ENCODE data around the gene CEP135.
"Not testable (repeated sequence)": the region's sequence is repeated elsewhere in the genome, so short reads cannot be mapped to it uniquely, and the experiment has no call there.

The CEP135 gene, protein sequence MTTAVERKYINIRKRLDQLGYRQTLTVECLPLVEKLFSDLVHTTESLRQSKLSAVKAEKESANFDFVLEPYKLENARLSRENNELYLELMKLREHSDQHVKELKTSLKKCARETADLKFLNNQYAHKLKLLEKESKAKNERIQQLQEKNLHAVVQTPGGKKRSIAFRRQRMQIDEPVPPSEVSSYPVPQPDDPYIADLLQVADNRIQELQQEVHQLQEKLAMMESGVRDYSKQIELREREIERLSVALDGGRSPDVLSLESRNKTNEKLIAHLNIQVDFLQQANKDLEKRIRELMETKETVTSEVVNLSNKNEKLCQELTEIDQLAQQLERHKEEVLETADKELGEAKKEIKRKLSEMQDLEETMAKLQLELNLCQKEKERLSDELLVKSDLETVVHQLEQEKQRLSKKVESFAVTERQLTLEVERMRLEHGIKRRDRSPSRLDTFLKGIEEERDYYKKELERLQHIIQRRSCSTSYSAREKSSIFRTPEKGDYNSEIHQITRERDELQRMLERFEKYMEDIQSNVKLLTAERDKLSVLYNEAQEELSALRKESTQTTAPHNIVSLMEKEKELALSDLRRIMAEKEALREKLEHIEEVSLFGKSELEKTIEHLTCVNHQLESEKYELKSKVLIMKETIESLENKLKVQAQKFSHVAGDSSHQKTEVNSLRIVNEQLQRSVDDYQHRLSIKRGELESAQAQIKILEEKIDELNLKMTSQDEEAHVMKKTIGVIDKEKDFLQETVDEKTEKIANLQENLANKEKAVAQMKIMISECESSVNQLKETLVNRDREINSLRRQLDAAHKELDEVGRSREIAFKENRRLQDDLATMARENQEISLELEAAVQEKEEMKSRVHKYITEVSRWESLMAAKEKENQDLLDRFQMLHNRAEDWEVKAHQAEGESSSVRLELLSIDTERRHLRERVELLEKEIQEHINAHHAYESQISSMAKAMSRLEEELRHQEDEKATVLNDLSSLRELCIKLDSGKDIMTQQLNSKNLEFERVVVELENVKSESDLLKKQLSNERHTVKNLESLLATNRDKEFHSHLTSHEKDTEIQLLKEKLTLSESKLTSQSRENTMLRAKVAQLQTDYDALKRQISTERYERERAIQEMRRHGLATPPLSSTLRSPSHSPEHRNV

DNA sequence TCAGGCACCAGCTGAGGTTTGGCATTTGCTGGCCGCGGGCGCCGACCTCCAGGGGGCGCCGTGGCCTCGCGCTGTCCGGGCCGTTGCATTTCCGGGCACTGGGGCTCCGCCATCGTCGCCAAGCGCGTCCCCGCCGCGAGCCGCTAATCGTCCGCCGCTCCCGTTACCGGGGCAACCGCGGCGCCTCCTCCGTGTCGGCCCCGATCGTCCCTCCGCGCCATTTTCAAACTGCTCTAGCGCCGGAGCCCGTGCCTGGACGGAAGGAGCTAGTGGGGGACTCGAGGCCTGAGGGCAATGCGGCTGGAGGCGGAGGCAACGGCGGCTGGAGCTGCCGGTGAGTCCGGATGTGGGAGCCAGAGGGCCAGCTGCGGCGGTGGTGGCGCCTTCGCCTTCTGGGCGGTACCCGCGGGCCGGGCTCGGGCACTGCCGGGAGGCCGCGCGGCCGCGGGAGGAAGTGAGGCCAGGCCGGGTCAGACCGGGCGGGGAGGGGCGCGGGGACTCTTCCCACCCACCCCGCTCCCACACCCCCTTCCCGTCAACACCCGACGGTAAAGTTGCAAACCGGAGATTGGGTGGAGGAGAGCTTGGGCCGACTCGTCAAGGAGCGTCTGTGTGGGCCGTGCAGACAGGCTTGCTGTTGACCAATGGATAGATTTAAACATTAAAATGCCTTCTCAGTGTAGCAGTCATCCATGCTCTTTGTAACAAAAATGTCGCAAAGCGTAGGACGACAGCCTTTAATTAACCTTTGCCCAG lies at the start of gene CEP135:
CEP135 (plus strand) TSS at position 220 of the 756 bp plus-strand sequence. CDS start 3,186 bp downstream, outside the sequence.
- peak; percentile 75 to 77 for DNase-seq (ENCODE audit: low read depth in 2 of 2)

DNA sequence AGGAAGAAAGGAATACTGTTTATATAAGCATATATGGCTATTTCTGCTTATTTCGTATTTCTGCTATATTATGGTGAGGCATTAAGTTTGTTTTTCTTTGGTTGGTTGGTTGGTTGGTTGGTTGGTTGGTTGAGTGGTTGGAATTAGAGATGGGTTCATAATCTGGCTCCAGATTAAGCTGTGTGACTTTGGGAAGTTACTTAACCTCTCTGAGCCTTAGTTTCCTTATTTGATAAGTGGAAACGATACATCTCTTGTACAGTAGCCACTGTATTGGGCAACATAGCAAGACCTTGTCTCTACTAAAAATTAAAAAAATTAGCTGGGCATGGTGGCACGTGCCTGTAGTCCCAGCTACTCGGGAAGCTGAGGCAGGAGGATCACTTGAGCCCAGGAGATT lies 46.1 kb upstream of the CEP135 start:
- no peak for DNase-seq (ENCODE audit: low read depth in 2 of 2)

DNA sequence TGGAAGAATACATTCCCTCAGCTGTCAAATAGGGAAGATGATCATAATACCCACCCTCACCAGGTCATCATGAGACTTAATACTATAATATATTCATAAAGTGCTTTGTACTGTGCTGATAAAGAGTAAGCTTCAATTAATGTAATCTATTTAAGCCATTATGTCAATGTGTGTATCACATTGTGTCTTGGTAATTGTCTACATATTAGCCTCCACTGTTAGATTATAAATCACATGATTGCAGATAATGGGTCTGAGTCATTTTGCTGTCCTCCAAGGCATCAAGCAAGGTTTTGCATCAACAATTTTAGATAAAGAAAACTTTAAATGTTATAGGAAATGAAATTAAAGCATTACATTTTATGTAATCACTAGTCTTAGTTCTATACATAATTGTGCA lies 45.2 kb upstream of the CEP135 start:
- no peak for DNase-seq (ENCODE audit: low read depth in 2 of 2)

DNA sequence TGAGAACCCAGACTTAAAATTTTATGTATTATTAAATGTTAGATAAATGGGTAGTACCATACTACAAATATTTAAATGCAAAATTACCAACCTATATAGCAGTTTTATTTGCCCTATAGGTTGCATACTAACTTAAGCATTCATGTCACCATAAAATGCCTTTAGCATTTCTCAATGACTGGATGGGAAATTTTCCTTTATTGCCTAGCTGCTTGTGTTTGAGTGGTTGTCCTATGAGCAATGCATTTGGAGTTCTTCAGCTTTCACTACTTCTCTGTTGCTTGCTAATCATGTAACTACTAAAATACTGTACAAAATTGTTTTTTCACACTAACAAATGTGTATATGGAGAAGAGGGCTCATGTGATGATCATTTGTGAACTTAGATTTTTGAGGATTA lies 44.2 kb upstream of the CEP135 start:
- DNase-seq (ENCODE audit: low read depth in 2 of 2), result no peak

DNA sequence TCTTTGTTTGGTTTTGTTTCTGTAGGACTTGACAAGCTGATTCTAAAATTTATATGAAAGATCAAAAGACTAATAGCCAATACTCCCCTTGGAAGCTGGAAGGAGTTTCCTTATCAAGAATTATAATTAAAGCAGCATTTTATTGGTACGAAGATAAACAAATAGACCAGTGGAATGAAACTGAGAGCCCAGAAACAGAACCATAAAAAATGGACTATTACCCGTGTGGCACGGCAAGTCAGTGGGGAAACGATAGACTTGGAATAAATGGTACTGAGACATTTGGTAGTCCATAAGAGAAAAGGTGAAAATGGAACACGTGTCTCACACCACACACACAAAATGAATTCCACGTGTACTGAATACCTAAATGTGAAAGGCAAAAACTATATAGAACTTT lies 42.4 kb upstream of the CEP135 start:
- no peak for DNase-seq (ENCODE audit: low read depth in 2 of 2)

DNA sequence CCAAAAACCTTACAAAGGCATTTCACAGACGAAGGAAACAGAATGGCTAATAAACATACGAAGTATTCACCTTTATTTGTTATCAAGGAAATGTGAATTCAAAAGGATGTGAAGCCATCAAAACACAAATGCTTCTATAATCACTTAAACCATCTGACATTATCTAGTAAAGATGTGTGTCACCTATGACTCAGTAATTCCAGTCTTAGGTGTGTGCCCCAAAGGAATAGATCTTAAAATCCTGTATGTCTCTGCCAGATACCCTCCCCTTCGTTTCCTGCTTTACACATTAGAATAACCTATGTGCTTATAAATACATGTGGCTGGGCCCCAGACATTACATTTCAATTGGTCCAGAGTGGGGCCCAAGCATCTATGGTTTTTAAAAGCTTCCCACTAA lies 41.8 kb upstream of the CEP135 start:
- no peak for DNase-seq (ENCODE audit: low read depth in 2 of 2)

DNA sequence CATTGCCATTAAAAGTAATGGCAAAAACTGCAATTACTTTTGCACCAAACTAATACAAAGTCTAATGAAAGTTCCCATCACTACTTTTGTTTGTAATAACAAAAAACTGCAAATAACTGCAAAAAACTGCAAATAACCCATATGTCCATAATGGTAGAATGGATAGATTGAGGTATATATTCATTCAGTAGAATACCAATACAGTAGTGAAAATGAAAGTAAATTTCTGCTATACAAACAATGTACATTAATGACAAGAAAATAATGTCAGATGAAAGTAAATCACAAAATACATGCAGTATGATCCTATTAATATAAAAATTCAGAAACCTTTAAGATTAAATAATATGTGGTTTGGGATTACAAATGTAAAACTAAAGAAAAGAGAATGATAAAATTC lies 41.3 kb upstream of the CEP135 start:
- DNase-seq (ENCODE audit: low read depth in 2 of 2), result no peak

DNA sequence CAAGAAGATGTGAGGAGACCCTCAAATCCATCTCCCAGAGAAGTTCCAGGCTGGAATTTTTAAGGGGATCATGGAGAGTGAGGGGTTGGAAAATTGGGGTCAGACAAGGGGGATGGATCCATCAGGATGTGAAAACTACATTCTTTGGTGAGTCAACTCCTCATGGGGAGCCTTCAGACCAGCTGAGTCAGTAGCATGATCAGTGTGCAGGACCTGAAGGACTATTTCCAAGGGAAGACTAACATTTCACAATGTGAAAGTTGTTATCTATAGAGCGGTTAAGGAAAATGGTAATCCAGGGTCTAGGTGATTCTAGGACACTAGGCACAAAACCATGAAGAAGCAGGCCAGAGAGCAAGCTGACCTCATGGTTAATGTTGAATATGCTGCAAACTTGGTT lies 38.6 kb upstream of the CEP135 start:
- DNase-seq (ENCODE audit: low read depth in 2 of 2), result no peak

DNA sequence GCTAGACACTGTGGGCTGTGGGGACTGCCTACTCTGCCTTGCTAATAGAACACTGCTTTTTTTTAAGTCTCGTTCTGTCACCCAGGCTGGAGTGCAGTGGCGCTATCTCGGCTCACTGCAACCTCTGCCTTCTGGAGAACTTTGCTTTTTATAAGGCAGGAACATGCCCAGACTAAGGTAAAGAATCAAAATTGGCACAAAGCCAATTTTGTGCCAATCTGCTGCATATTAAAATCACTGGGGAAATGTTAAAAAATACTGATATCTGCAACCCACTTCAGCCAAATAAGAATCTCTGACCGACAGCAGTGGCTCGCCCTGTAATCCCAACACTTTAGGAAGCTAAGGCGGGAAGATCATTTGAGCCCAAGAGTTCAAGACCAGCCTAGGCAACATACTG lies 36.5 kb upstream of the CEP135 start:
- no peak for DNase-seq (ENCODE audit: low read depth in 2 of 2)

DNA sequence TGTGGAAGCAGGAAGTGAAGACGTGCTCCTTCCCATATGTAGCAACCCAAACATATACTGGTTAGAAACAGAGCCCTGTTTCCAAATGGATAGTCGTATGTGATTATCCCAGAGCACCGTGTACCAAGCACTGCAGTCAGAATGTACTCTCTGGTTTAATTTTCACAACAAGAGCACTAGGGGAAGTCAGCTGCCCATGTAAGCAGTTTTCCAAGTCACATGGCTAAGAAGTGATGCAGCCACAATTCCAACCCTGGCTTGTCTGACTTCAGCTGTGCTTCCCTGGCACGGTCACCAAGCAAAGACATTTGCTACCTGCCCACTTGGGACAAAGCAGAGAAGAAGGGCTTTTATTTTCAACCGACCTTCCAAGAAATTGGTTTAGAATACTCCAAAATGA lies 28.2 kb upstream of the CEP135 start:
- DNase-seq (ENCODE audit: low read depth in 2 of 2), result no peak

DNA sequence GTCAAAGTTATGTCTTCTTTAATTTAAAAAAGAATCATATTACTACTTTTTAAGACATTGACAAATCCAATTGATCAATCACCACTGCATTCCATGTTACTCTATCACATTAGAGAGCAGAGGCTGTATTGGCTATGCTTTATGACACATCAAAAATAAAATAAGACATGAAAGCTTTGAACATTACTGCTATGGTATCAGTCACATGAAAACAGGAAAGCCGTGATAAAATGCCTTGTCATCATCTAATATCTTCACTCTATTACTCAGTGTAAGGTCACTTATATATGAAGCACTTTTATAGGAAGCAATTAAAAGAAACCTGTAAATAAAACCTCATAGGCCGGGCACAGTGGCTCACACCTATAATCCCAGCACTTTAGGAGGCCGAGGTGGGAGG lies 27.7 kb upstream of the CEP135 start:
- no peak for DNase-seq (ENCODE audit: low read depth in 2 of 2)

DNA sequence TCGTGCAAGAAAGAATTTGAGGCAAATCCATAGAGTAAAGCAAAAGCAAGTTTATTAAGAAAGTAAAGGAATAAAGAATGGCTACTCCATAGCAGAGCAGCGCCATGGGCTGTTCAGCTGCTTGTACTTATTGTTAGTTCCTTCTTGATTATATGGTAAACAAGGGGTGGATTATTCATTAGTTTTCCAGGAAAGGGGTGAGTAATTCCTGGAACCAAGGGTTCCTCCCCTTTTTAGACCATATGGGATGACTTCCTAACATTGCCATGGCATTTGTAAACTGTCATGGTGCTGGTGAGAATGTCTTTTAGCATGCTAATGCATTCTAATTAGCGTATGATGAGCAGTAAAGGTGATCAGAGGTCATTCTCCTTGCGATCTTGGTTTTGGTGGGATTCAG lies 23.5 kb upstream of the CEP135 start:
- DNase-seq (ENCODE audit: low read depth in 2 of 2), result no peak

DNA sequence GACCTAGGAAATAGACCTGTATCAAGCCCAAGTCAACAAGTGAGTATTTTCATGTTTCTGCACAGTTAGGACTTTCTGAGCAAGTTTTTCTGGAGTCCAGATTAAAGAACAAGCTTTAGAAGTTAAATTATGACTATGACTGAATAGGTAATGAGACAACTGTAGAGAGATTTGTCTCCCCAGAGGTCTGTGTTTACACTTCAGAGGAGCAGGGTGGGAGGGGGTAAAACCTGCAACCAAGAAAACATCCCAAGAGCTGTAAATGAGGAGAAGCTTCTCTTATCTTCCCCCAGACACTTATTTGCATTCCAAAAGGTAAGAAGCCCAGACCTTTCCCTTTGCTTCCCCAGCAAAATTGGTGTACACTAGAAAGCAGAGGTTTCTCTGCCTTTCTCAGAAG lies 22.1 kb upstream of the CEP135 start:
- DNase-seq (ENCODE audit: low read depth in 2 of 2), result no peak

DNA sequence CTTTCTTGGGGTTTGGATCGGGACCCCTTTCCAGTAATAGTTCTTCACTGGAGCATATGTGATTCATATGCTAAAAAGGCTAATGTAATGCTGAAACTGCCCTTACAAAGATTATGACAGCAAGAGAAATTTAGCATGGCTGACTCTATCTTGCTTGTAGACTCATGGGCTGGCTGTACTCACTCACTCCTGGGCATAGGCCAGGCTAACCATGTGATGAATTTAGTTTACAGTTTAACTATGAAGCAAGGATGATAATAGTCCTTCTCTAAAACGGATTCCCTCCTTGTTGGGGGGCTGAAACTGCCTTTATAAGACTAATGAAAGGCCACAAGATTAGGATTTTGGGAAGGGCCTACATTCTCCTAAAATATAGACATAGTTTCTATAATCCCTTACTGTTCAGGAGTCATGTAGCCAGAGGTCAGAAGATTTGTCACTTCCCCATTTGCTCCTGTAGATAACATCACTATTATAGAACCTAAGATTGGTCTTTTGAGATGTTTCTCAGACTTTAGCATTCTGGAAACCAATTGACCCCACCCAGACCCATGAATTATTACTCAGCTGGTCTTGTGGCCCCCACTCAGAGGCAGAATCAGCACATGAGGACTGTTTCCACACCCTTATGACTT lies 20.8 kb upstream of the CEP135 start:
- DNase-seq (ENCODE audit: low read depth in 2 of 2), result no peak

DNA sequence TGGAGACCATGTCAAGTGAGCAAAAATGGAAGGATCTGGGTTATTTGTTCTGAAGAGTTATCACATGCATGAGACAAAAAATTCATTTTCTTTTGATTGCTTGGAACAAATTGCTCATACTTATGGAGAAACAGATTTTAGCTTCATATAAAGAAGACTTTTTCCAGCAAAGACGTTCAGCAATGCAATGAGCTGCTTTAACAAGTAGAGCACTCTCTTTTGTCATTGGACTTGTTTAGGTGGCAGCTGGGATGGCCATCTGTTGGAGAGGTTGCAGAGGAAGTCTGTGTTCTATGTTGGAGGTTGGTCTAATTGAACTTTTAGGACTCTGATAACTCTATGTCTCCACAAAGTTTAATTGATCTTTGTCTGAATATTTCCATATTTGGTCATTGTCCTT lies 19.9 kb upstream of the CEP135 start:
- DNase-seq (ENCODE audit: low read depth in 2 of 2), result no peak

DNA sequence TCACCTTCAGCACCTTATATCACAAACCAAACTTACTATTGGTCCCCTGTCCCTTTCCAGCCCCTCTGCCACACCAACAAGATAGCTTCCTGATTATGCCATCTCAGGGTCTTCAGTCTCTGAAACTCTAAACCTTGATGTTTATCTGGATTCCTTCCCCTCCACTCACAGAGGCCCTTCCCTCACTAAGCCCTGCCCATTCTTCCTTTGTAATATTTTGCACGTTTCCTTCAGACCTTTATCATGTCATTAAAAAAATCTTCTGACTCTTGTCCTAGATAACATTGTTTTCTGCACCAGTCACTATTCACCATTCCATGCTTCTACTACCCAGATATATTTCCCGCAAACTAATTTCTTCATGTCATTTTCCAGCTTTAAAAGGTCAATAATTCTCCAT lies 17.7 kb upstream of the CEP135 start:
- DNase-seq (ENCODE audit: low read depth in 2 of 2), result no peak

DNA sequence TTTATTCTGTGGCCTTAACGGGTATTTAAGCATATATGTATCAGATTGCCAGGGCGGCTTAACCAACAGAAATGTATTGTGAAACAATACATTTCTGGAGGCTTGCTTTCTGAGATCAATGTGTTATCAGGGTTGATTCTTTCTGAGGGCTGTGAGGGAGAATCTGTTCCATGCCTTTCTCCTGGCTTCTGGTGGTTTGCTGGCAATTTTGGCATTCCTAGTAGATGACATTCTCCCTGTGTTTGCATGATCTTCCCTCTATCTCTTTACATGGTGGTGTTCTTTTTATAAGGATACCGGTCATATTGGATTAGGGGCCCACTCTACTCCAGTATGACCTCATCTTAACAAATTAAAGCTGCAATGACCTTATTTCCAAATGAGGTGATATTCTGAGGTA lies 16.9 kb upstream of the CEP135 start:
- DNase-seq (ENCODE audit: low read depth in 2 of 2), result no peak

DNA sequence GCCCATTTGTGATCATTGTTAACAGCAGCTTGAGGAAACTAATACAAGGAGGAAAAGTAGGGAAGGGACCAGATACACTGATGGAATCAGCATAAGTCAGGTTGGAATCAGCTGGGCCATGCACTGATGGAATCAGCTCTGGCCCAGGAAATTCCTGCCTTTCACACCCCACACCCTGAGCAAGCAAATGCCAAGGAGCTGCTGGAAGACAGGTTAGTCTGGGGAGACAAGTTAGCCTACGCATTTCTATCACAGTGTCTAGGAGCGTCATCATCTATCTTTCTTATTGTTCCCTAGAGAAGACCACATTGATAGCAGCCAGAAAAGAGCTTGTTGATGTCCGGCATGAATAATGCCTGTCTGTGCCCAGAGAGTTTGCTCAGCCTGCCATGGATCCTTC lies 16.2 kb upstream of the CEP135 start:
- no peak for DNase-seq (ENCODE audit: low read depth in 2 of 2)

DNA sequence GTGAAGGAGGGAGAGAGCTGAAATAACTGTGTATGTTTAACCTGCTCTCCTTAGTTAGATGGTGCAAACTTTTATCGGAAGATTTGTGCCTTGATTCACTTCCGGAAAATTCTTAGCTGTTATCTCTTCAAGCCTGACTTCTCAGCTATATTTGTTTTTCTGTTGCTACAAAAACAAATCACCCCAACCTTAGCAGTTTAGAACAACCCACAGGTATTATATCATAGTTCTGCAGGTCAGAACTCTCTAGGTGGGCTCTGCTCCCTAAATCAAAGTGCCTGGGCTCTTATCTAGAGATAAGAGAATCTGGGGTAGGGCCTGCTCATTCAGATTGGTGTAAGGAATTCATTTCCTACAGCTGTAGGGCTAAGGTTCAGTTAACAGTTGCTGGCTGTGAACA lies 15.1 kb upstream of the CEP135 start:
- DNase-seq (ENCODE audit: low read depth in 2 of 2), result no peak

DNA sequence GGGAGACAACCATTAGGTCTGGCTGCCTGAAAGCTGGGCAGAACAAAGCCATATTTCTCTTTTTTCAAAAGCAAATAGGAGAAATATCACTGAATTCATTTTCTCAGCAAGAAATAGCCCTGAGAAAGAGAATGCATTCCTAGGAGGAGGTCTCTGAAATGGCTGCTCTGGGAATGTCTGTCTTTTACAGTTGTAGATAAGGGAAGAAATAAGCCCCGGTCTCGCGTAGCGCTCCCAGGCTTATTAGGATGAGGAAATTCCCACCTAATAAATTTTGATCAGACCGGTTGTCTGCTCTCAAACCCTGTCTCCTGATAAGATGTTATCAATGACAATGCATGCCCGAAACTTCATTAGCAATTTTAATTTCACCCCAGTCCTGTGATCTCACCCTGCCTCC lies 12.8 kb upstream of the CEP135 start:
- not testable (repeated sequence) for DNase-seq (ENCODE audit: low read depth in 2 of 2)

DNA sequence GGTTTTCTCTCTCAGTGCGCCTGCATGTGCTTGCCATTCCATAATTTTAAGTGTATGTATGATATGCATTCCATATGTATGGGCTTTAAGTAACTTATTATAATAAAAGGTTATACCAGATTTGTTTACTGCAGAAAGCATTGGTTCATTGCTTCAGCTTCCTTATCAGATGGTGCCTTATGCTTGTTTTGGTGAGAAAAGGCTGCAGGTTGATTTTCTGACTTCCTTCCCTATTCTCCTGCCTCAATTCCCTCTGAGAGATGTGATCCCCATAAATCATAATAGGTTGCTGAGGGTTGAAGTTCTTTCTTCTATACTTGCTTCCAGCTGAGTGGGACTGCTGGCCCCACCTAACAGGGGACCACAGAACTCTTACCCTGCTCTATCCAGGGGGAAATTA lies 10.3 kb upstream of the CEP135 start:
- DNase-seq (ENCODE audit: low read depth in 2 of 2), result no peak

All from activated CD8-positive, alpha-beta memory T cell treated with anti-CD3 and anti-CD28 coated beads for 4 hours (primary cell).